Uterus (tissue), 4 donors: ENCODE data around the gene OPN1MW3. TPM values are rescaled to one million over a fixed set of nuclear protein-coding genes. Genes with fewer than 3 reads are reported as not detected.
"Not testable (repeated sequence)": the region's sequence is repeated elsewhere in the genome, so short reads cannot be mapped to it uniquely, and the experiment has no call there.

Experiments
- DNase-seq, 2 donors: peaks; one replicate each; pipeline ENCODE4 v3.0.0-alpha.2; 2019 to 2020
- H3K27ac ChIP-seq, 2 donors: fragments of 200-600 bp; sonication (generic); 1 replicate in 1 of 2; 2 replicates in 1 of 2; pipeline ENCODE4 v1.5.1; 2016 to 2018
- H3K27me3 ChIP-seq, 2 donors: fragments of 200-600 bp; sonication (generic); one replicate each; pipeline ENCODE4 v1.5.1; 2018 to 2019; ENCODE audit warnings: control low read depth in 1 of 2
- H3K36me3 ChIP-seq, 2 donors: fragments of 200-600 bp; sonication (generic); one replicate each; pipeline ENCODE4 v1.5.1; 2019; ENCODE audit warnings: control low read depth in 1 of 2
- H3K4me1 ChIP-seq, 2 donors: fragments of 200-600 bp; sonication (generic); one replicate each; pipeline ENCODE4 v1.5.1; 2018 to 2019; ENCODE audit warnings: control low read depth in 1 of 2
- H3K4me3 ChIP-seq, 2 donors: fragments of 200-600 bp; sonication (generic); 1 replicate in 1 of 2; 2 replicates in 1 of 2; pipeline ENCODE4 v1.5.1; 2018 to 2019; ENCODE audit warnings: mild to moderate bottlenecking in 1 of 2
- H3K9me3 ChIP-seq, 2 donors: fragments of 200-600 bp; sonication (generic); one replicate each; pipeline ENCODE4 v1.5.1; 2019; ENCODE audit warnings: control low read depth in 1 of 2
- POLR2A ChIP-seq, 2 donors: fragments of 450-650 bp; IDR thresholded peaks; one replicate each; pipeline ENCODE4 v1.6.1; 2016; ENCODE audit warnings: antibody characterized with exemption in 2 of 2, mild to moderate bottlenecking in 1 of 2, moderate library complexity in 1 of 2
- intact Hi-C: fragments of 100-400 bp; cut with DNase I; formaldehyde crosslinking; loops from one replicate; pipeline ENCODE4 v1.15.1; 2023; ENCODE audit warnings: low total_unique reads
- total RNA-seq, 4 donors: library from RNA; depleted of rRNA in 3 of 4; stranded (reverse); fragments of >200 nt in 3 of 4; gene quantifications; one replicate each; pipeline versions ENCODE4 v1.1.0 to v1.2.4, GENCODE V29; 2014 to 2023
- TF ChIP-seq, protein P1 (sequence below), 4 experiments: fragments of 200-600 bp in 2 of 4; fragments of 450-650 bp in 2 of 4; sonication (generic) in 2 of 4; IDR thresholded peaks; one replicate each; pipeline ENCODE4 v1.5.1; 2016 to 2019; ENCODE audit warnings: antibody characterized with exemption in 4 of 4, mild to moderate bottlenecking in 2 of 4, moderate library complexity in 1 of 4
- donor health status: DM: yes; HTN: yes; CAD: no.

Gene OPN1MW3
- total RNA-seq, 4 donors from 2014 or later: not detected

DNA sequence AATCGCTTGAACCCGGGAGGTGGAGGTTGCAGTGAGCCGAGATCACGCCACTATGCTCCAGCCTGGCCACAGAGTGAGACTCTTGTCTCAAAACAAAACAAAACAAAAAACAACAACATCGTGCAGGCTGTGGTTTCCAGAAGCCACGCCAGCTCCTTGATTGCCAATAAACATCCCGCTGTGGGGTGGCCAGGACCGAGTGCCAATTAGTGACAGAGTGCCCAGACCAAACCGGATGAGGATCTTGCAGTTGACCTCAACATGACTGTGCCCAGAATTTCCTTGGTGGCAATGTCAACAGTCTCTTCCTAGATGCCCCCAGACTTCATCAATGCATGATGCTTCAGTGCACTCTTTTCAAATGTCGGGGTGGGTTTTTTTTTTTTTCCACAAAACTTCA lies 1.3 kb downstream of the OPN1MW3 start:
- H3K36me3 ChIP-seq, H3K27me3 ChIP-seq, intact Hi-C loops, H3K9me3 ChIP-seq, DNase-seq, H3K4me3 ChIP-seq, H3K27ac ChIP-seq, H3K4me1 ChIP-seq: not testable (repeated sequence)

DNA sequence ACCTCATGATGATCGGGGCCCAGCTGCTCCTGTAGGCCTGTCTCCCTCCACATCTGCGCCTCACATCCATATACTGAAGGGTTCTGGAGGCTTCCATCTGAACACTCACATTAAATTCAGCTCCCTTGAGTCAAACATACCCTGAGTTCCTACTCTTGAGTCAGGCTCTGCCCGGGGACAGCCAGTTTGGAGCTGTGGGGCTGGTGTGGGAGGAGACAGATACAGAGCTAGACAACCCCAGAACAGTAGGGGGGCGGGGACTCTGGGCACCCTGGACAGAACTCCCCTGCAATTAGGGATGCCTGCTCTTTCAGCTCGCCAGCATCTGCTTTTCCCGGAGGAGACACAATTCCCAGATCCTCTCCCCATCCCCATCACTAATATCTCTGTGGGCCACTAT lies 5.7 kb downstream of the OPN1MW3 start:
- H3K36me3 ChIP-seq, H3K4me3 ChIP-seq, H3K27ac ChIP-seq, H3K27me3 ChIP-seq, DNase-seq, intact Hi-C loops, H3K9me3 ChIP-seq, H3K4me1 ChIP-seq: not testable (repeated sequence)

DNA sequence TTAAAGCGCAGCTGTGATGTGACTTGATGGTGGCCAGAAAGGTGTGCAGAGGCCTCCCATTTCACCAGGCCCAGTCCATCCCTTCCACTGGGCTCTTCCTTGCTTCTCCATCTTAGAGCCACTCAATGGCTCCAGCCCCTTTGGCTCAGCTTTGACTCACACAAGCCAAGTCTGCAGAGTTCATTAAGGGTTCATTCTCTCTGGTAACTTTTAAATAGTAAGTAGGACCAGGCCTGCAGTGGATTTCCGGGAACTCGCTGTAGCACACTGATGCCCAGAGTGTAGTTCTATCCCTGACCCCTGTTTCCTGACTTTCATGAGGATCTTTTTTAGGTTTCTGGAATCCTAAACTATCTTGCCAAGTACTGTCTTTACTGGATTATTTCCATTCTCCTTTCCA lies 11.9 kb downstream of the OPN1MW3 start:
- H3K36me3 ChIP-seq, H3K9me3 ChIP-seq, H3K27ac ChIP-seq, H3K4me1 ChIP-seq, intact Hi-C loops, H3K27me3 ChIP-seq, DNase-seq, H3K4me3 ChIP-seq: not testable (repeated sequence)

DNA sequence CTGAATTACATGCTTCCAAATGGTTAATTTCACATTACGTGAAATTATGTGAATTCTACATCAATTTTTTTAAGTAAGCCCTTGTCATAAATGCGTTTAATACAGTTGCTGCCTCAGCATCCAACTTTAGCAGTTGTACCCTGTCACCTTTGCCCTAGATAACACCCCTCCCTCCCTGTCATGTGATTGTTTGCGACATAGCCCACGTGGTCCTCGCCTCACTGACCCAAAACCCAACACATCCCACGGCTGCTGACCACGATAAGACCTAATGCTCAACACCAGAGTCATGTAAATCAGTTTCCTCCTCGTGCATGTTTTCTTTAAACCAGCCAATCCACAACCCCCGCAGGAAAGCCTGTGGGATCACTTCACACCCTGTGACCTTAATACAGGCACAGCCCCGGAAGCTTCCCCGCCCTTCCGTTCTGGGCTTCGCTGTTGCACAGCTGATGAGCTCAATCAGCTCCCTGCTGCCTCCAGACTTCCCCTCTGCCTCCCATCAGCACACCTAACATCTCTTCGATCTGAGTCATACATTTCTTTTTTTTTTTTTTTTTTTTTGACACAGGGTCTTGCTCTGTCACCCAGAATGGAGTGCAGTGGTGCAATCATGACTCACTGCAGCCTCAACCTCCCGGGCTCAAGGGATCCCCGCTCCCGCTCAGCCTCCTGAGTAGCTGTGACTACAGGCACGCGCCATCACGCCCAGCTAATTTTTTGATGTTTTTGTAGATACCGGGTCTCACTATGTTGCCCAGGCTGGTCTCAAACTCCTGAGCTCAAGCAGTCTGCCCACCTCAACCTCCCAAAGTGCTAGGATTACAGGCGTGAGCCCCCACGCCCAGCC lies 27.3 kb downstream of the OPN1MW3 start:
- H3K4me3 ChIP-seq, H3K36me3 ChIP-seq, DNase-seq, H3K27me3 ChIP-seq, H3K27ac ChIP-seq, intact Hi-C loops, H3K9me3 ChIP-seq, H3K4me1 ChIP-seq: not testable (repeated sequence)

DNA sequence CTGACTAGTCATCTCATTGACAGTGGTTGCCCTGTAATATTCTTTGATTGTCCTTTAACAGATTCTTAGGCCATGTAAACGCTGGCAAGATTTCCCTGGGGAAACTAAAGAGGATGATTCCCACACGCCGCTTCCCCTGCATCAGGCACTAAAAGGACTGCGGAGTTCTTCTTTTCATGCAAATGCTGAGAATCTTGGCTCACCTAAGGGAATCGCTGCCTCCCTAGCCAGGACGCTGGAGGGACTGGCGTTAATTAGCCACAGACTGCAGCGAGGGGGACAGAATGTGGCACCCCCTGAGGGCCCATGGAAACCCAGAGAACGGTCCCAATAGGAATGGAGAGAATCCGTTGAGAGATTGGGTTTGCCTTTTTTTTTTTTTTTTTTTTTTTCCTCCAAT lies 29.0 kb downstream of the OPN1MW3 start:
- H3K4me1 ChIP-seq, intact Hi-C loops, H3K27me3 ChIP-seq, H3K36me3 ChIP-seq, DNase-seq, H3K9me3 ChIP-seq, H3K4me3 ChIP-seq, H3K27ac ChIP-seq: not testable (repeated sequence)

DNA sequence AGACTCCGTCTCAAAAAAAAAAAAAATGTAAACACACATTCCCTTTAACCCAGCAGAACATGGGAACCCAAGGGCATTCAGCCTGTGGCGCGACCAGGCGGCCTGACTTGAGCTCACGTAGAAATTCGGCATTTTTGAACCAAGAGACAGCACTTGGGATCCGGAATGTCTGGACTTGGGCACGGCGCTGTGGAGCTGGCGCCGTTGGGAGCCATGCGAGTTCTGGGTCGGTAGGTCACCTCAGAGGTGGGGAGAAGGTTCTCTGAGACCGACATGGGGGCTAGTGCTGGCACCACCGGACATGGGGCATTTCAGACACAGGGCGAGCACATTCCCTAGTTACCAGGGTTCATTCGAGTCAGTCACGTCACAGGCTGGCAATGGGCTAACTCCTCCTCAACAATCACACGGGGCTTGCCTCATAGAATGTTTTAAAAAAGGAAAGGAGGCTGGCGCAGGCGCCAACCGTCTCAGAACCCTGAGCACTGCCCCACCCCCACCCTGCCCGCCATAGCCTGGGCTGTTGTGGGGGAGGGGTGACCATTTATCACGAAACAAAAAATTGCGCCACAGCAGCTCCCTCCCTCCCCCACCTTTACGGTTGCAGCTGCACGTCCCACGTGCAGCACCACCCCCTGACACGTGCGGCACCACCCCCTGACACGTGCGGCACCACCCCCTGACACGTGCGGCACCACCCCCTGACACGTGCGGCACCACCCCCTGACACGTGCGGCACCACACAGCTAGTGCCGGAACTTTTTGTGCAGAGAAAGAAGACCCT lies 37.6 kb downstream of the OPN1MW3 start, which contains the start of gene TEX28:
Gene TEX28, minus strand, starts transcription at position 334 of the 784 bp plus-strand sequence. CDS start 3,007 bp downstream, outside the sequence.
- no peaks in the 10 kb centered on the region for H3K36me3 ChIP-seq
- intact Hi-C loops: no loop called here
- H3K27me3 ChIP-seq: no peaks in the 10 kb centered on the region
- H3K9me3 ChIP-seq: no peaks in the 10 kb centered on the region
- no peaks in the 10 kb centered on the region for H3K4me1 ChIP-seq
- no peak within 1 kb of the TSS for H3K4me3 ChIP-seq
- TF ChIP-seq, protein P1, sequence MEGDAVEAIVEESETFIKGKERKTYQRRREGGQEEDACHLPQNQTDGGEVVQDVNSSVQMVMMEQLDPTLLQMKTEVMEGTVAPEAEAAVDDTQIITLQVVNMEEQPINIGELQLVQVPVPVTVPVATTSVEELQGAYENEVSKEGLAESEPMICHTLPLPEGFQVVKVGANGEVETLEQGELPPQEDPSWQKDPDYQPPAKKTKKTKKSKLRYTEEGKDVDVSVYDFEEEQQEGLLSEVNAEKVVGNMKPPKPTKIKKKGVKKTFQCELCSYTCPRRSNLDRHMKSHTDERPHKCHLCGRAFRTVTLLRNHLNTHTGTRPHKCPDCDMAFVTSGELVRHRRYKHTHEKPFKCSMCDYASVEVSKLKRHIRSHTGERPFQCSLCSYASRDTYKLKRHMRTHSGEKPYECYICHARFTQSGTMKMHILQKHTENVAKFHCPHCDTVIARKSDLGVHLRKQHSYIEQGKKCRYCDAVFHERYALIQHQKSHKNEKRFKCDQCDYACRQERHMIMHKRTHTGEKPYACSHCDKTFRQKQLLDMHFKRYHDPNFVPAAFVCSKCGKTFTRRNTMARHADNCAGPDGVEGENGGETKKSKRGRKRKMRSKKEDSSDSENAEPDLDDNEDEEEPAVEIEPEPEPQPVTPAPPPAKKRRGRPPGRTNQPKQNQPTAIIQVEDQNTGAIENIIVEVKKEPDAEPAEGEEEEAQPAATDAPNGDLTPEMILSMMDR (IDR thresholded peaks at IDR 0.05): no peak
- no peak for TF ChIP-seq POLR2A (IDR thresholded peaks at IDR 0.05)
- no peak within 1 kb of the TSS for H3K27ac ChIP-seq
- no peak for DNase-seq

DNA sequence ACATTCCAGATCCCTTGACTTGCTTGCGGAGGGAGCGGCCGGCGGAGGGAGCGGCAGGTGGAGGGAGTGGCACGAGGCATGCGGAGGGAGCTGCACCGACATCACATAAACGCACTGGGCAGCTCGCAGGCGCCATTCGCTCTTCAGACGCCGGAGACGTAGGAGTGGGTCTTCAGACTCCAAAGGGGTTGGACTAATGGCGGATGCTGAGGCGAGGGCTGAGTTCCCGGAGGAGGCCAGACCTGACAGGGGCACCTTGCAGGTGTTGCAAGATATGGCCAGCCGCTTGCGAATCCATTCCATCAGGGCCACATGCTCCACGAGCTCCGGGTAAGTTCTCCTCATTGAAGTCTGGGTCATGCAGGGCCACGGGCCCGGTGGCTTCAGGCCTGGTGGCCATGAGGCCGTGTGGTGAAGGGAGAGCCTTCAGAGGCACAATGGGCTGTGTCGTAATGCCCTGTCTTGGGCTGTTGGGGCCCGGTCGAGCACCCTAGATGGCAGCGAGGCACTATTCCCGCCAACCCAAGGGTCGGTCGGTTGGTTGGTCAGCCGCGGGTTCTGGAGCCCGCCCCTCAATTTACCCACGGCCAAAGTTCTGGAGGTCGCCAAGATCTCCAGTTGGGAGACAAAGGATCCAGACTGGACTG lies 38.4 kb downstream of the OPN1MW3 start, which contains the start of gene TKTL1:
Gene TKTL1, plus strand, starts transcription at position 132 of the 647 bp plus-strand sequence. Its CDS starts 65 bp downstream, at position 197.
- Histone ChIP-seq H3K9me3 (no peaks in the 10 kb centered on the region), H3K4me1 (no peaks in the 10 kb centered on the region), H3K36me3 (no peaks in the 10 kb centered on the region), H3K4me3 (no peak within 1 kb of the TSS), H3K27ac (no peak within 1 kb of the TSS), H3K27me3 (no peaks in the 10 kb centered on the region)
- intact Hi-C loops: no loop called here
- no peak for TF ChIP-seq POLR2A (IDR thresholded peaks at IDR 0.05)
- TF ChIP-seq, protein P1 (IDR thresholded peaks at IDR 0.05): no peak
- no peak for DNase-seq
